ENCODE results near the gene LYPD8. TPM values are rescaled to one million over a fixed set of nuclear protein-coding genes. Genes with fewer than 3 reads are reported as not detected.
"Not testable (repeated sequence)": the region's sequence is repeated elsewhere in the genome, so short reads cannot be mapped to it uniquely, and the experiment has no call there.

The LYPD8 gene
- total RNA-seq, 1 experiment from 2014 or later = not detected

DNA sequence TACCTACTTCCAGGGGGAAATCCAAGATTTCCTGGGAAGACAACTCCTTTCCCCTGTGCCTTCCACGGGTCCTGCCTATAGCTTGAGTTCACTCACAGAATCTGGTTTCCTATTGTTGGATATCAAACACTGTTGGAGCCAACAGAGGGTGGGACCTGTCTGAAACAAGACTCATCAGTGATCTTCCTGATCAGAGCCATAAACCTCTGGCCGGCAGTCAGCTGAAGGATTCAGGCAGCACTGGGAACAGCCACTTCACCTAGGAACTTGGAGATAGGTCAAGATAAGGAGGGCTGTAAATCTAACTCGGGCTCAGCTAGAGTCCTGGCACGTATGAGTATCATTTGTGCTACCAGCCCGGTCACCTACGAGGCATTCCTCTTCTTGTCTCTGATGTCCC lies 46.9 kb upstream of the LYPD8 start:
- H3K9ac ChIP-seq (ENCODE audit: low read length) = no peak overlapping the region
- no peaks in the 10 kb centered on the region for H3K36me3 ChIP-seq (ENCODE audit: low read depth, low read length)
- no peak overlapping the region for H3K4me3 ChIP-seq (ENCODE audit: low read length)
- ChIA-PET POLR2A (ENCODE audit: unreplicated experiment) (no interaction called here), CTCF (no interaction called here)
- H3K4me2 ChIP-seq (ENCODE audit: low read length) = no peak overlapping the region
- H3F3A ChIP-seq (ENCODE audit: low read length, unreplicated experiment) = no peaks in the 10 kb centered on the region
- no peaks in the 10 kb centered on the region for H3K9me3 ChIP-seq (ENCODE audit: low read length)
- no peaks in the 10 kb centered on the region for H3K27me3 ChIP-seq (ENCODE audit: low read length)
- TF ChIP-seq EZH2phosphoT487 (IDR thresholded peaks at IDR 0.05; ENCODE audit: borderline replicate concordance, low read length) = no peak
- TF ChIP-seq, protein P1, sequence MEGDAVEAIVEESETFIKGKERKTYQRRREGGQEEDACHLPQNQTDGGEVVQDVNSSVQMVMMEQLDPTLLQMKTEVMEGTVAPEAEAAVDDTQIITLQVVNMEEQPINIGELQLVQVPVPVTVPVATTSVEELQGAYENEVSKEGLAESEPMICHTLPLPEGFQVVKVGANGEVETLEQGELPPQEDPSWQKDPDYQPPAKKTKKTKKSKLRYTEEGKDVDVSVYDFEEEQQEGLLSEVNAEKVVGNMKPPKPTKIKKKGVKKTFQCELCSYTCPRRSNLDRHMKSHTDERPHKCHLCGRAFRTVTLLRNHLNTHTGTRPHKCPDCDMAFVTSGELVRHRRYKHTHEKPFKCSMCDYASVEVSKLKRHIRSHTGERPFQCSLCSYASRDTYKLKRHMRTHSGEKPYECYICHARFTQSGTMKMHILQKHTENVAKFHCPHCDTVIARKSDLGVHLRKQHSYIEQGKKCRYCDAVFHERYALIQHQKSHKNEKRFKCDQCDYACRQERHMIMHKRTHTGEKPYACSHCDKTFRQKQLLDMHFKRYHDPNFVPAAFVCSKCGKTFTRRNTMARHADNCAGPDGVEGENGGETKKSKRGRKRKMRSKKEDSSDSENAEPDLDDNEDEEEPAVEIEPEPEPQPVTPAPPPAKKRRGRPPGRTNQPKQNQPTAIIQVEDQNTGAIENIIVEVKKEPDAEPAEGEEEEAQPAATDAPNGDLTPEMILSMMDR (conservative IDR thresholded peaks at IDR 0.05; ENCODE audit: low read depth, low read length) = no peak
- no peak for TF ChIP-seq EZH2 (IDR thresholded peaks at IDR 0.05; ENCODE audit: low read length, unreplicated experiment)
- H4K20me1 ChIP-seq (ENCODE audit: low read length) = no peaks in the 10 kb centered on the region
- BruUV-seq (replicated peaks) = no TSS peak
- intact Hi-C loops (cut with micrococcal nuclease) = no loop called here
- H3K79me2 ChIP-seq (ENCODE audit: low read length) = no peaks in the 10 kb centered on the region
- ATAC-seq (no peak), DNase-seq (no peak)
- no peak overlapping the region for H2AFZ ChIP-seq (ENCODE audit: low read length)
- no peaks in the 10 kb centered on the region for H3K4me1 ChIP-seq (ENCODE audit: insufficient read depth, low read length)
- no peaks in the 10 kb centered on the region for H3K9me2 ChIP-seq (replicated peaks; ENCODE audit: low read length)
- H3K27ac ChIP-seq (ENCODE audit: low read length) = no peak overlapping the region

DNA sequence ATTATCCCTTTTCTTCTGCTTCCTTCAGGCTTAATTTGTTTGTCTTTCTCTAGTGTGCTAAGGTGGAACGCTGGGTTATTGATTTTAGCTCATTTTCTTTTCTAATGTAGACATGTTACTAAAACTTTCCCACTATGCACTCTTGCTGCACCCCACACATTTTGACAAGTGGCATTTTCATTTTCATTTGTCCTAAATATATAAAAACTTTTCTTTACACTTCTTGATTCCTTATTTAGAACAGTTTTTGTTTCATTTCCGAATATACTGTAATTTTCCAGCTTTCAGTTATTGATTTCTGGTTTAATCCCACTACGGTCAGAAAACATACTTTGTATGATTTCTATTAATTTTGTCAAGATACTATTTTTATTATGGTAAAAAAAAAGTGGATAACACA lies 44.9 kb upstream of the LYPD8 start:
- Histone ChIP-seq H3K4me2 (ENCODE audit: low read length) (no peak overlapping the region), H3K27me3 (ENCODE audit: low read length) (no peaks in the 10 kb centered on the region), H3K79me2 (ENCODE audit: low read length) (no peaks in the 10 kb centered on the region), H3K36me3 (ENCODE audit: low read depth, low read length) (no peaks in the 10 kb centered on the region), H3K27ac (ENCODE audit: low read length) (no peak overlapping the region), H3K9me3 (ENCODE audit: low read length) (no peaks in the 10 kb centered on the region), H3F3A (ENCODE audit: low read length, unreplicated experiment) (no peaks in the 10 kb centered on the region), H3K9me2 (replicated peaks; ENCODE audit: low read length) (no peaks in the 10 kb centered on the region), H3K4me1 (ENCODE audit: insufficient read depth, low read length) (no peaks in the 10 kb centered on the region), H3K9ac (ENCODE audit: low read length) (no peak overlapping the region), H4K20me1 (ENCODE audit: low read length) (no peaks in the 10 kb centered on the region), H2AFZ (ENCODE audit: low read length) (no peak overlapping the region), H3K4me3 (ENCODE audit: low read length) (no peak overlapping the region)
- TF ChIP-seq EZH2phosphoT487 (IDR thresholded peaks at IDR 0.05; ENCODE audit: borderline replicate concordance, low read length) (no peak), EZH2 (IDR thresholded peaks at IDR 0.05; ENCODE audit: low read length, unreplicated experiment) (no peak)
- TF ChIP-seq, protein P1 (conservative IDR thresholded peaks at IDR 0.05; ENCODE audit: low read depth, low read length) = no peak
- ATAC-seq = no peak
- intact Hi-C loops (cut with micrococcal nuclease) = no loop called here
- ChIA-PET POLR2A (ENCODE audit: unreplicated experiment) (no interaction called here), CTCF (no interaction called here)
- BruUV-seq (replicated peaks) = no TSS peak
- DNase-seq = no peak

DNA sequence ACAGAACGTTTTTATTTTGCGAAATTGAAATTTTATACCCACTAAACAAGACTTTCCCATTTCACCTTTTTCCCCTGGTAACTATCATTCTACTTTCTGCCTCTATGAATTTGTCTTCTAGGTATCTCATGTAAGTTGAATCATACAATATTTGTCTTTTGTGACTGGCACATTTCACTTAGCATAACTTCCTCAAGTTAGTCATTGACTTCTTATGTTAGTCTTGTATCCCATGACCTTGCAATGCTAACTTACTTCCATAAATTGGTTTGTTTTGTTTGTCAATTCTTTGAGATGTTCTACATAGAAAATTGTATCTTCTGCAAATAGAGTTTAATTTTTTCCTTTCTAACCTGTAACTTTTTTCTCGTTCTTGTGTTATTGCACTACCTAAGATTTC lies 43.2 kb upstream of the LYPD8 start:
- H3K36me3 ChIP-seq (ENCODE audit: low read depth, low read length) = no peaks in the 10 kb centered on the region
- TF ChIP-seq EZH2 (IDR thresholded peaks at IDR 0.05; ENCODE audit: low read length, unreplicated experiment) (no peak), EZH2phosphoT487 (IDR thresholded peaks at IDR 0.05; ENCODE audit: borderline replicate concordance, low read length) (no peak)
- TF ChIP-seq, protein P1 (conservative IDR thresholded peaks at IDR 0.05; ENCODE audit: low read depth, low read length) = no peak
- CTCF ChIA-PET = no interaction called here
- intact Hi-C loops (cut with micrococcal nuclease) = no loop called here
- no peaks in the 10 kb centered on the region for H3K27me3 ChIP-seq (ENCODE audit: low read length)
- H3F3A ChIP-seq (ENCODE audit: low read length, unreplicated experiment) = no peaks in the 10 kb centered on the region
- BruUV-seq (replicated peaks) = no TSS peak
- H3K4me3 ChIP-seq (ENCODE audit: low read length) = no peak overlapping the region
- no peak overlapping the region for H3K27ac ChIP-seq (ENCODE audit: low read length)
- POLR2A ChIA-PET (ENCODE audit: unreplicated experiment) = no interaction called here
- H3K79me2 ChIP-seq (ENCODE audit: low read length) = no peaks in the 10 kb centered on the region
- no peaks in the 10 kb centered on the region for H3K4me1 ChIP-seq (ENCODE audit: insufficient read depth, low read length)
- H4K20me1 ChIP-seq (ENCODE audit: low read length) = no peaks in the 10 kb centered on the region
- no peak overlapping the region for H3K9ac ChIP-seq (ENCODE audit: low read length)
- H3K9me2 ChIP-seq (replicated peaks; ENCODE audit: low read length) = no peaks in the 10 kb centered on the region
- ATAC-seq (peak; percentile 40; the same call in 1 of the 2 replicates), DNase-seq (peak; percentile 51)
- no peak overlapping the region for H3K4me2 ChIP-seq (ENCODE audit: low read length)
- H2AFZ ChIP-seq (ENCODE audit: low read length) = no peak overlapping the region
- no peaks in the 10 kb centered on the region for H3K9me3 ChIP-seq (ENCODE audit: low read length)

DNA sequence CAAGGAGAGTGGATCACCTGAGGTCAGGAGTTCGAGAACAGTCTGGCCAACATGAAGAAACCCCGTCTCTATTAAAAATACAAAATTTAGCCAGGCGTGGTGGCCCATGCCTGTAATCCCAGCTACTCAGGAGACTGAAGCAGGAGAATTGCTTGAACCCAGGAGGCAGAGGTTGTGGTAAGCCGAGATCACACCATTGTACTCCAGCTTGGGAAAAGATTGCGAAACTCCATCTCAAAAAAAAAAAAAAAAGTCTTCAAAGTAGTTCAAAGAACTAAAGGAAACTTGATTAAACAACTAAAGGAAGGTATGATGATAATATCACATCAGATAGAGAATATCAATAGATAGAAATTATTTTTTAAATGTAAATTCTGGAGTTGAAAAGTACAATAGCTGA lies 39.1 kb upstream of the LYPD8 start:
- H3K27me3 ChIP-seq (ENCODE audit: low read length); BruUV-seq (replicated peaks); CTCF ChIA-PET; ATAC-seq; H2AFZ ChIP-seq (ENCODE audit: low read length); H3K4me3 ChIP-seq (ENCODE audit: low read length); H3K36me3 ChIP-seq (ENCODE audit: low read depth, low read length); H3K9me2 ChIP-seq (replicated peaks; ENCODE audit: low read length); H3K4me2 ChIP-seq (ENCODE audit: low read length); H3K9me3 ChIP-seq (ENCODE audit: low read length); H3K79me2 ChIP-seq (ENCODE audit: low read length); DNase-seq; H3K27ac ChIP-seq (ENCODE audit: low read length); POLR2A ChIA-PET (ENCODE audit: unreplicated experiment); intact Hi-C loops (cut with micrococcal nuclease); H4K20me1 ChIP-seq (ENCODE audit: low read length); H3F3A ChIP-seq (ENCODE audit: low read length, unreplicated experiment); H3K4me1 ChIP-seq (ENCODE audit: insufficient read depth, low read length); H3K9ac ChIP-seq (ENCODE audit: low read length): not testable (repeated sequence)

All from PC-3 (cell line).